Common myeloid progenitor, CD34-positive (primary cell): ENCODE data around the gene MTHFD1.
A peak's percentile ranks its signal among the peaks of the same experiment; 100 is the strongest.

Source experiments
- CTCF ChIA-PET: fragments of 350-600 bp; sonication (Branson Sonifier 250); formaldehyde crosslinking; loops from one replicate; lab custom pipeline; 2021; ENCODE audit warnings: antibody characterized with exemption; lab: Charles Lee
- POLR2A ChIA-PET: fragments of 350-600 bp; sonication (Branson Sonifier 250); formaldehyde crosslinking; loops from one replicate; lab custom pipeline; 2021; ENCODE audit warnings: antibody characterized with exemption; lab: Charles Lee
- DNase-seq, 3 donors: peaks; one replicate each; pipeline versions ENCODE4 v3.0.0 to v3.0.0-alpha.2; 2013
- H3K27ac ChIP-seq, 2 experiments: 1 replicate in 1 of 2; 2 replicates in 1 of 2; pipeline ENCODE4 v1.7.0; 2013; ENCODE audit warnings: inconsistent platforms in 2 of 2, low read length in 2 of 2, mild to moderate bottlenecking in 2 of 2, low read depth in 1 of 2, moderate library complexity in 1 of 2; ENCODE audit not compliant: severe bottlenecking in 2 of 2, insufficient read depth in 1 of 2, poor library complexity in 1 of 2
- H3K27me3 ChIP-seq, 5 experiments: replicated peaks in 2 of 5; 1 replicate in 3 of 5; 2 replicates in 2 of 5; pipeline versions ENCODE4 v1.6.1 to v1.7.0; 2013; ENCODE audit warnings: low read length in 4 of 5, mild to moderate bottlenecking in 2 of 5, moderate library complexity in 2 of 5, inconsistent platforms in 1 of 5; ENCODE audit not compliant: insufficient read depth in 5 of 5, control insufficient read depth in 4 of 5
- H3K36me3 ChIP-seq, 4 experiments: 1 replicate in 2 of 4; 2 replicates in 2 of 4; pipeline versions ENCODE4 v1.6.1 to v1.7.0; 2013; ENCODE audit warnings: low read length in 3 of 4, control low read depth in 1 of 4, mild to moderate bottlenecking in 1 of 4; ENCODE audit not compliant: control insufficient read depth in 4 of 4, insufficient read depth in 4 of 4
- H3K4me1 ChIP-seq, 4 experiments: 1 replicate in 3 of 4; 2 replicates in 1 of 4; pipeline versions ENCODE4 v1.6.1 to v1.7.1; 2013; ENCODE audit warnings: low read length in 3 of 4, mild to moderate bottlenecking in 3 of 4, control low read depth in 1 of 4, inconsistent platforms in 1 of 4, moderate library complexity in 1 of 4; ENCODE audit not compliant: control insufficient read depth in 4 of 4, insufficient read depth in 4 of 4; ENCODE audit errors: control extremely low read depth in 1 of 4
- H3K4me3 ChIP-seq, 7 experiments: 1 replicate in 4 of 7; 2 replicates in 3 of 7; pipeline versions ENCODE4 v1.5.1 to v1.7.0; 2013; ENCODE audit warnings: mild to moderate bottlenecking in 7 of 7, low read length in 6 of 7, moderate library complexity in 6 of 7, inconsistent platforms in 2 of 7, low read depth in 2 of 7, control low read depth in 1 of 7; ENCODE audit not compliant: insufficient read depth in 4 of 7, control insufficient read depth in 1 of 7; ENCODE audit errors: extremely low read depth in 1 of 7
- H3K9me3 ChIP-seq, 5 experiments: 1 replicate in 4 of 5; 2 replicates in 1 of 5; pipeline versions ENCODE4 v1.6.1 to v1.7.1; 2013; ENCODE audit warnings: low read length in 4 of 5, mild to moderate bottlenecking in 2 of 5, inconsistent platforms in 1 of 5, low read depth in 1 of 5, moderate library complexity in 1 of 5; ENCODE audit not compliant: control insufficient read depth in 4 of 5, insufficient read depth in 2 of 5; ENCODE audit errors: control extremely low read depth in 1 of 5
- WGBS: methylation state at CpG from one replicate; pipeline ENCODE4 v1.1.5; 2013; ENCODE audit not compliant: insufficient coverage; 5-methylcytosine and 5-hydroxymethylcytosine counted together

Gene MTHFD1

DNA sequence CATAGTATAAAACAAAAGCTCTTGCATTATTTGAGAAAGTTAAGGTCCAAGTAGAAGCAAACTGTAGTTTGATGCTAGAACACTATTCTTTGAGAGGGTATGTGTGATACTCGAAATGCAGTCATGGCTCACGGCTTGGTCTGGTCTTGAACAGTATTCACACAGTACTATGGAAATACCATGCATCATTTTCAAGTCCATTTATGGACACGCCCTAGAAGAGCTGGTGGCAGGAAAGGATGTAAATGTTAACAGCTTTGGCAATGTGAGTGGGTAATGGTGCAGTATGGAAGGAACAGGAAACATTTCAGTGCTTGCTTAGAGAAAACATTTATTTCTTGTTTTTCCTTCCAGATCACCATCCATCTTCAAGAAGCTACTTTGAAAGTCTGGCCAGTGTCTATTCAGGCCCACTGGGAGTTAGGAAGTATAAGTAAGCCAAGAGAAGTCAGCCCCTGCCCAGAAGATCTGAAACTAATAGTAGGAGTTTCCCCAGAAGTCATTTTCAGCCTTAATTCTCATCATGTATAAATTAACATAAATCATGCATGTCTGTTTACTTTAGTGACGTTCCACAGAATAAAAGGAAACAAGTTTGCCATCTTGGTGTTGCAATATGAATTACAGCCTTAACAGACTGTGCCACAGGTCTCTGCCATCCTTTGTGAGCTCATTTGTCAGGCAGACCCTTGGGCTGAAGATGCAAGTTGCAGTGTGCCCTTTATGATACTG, 71.4 kb downstream of the MTHFD1 start:
- WGBS, result 0% methylated on average over 1 of the region's 4 CpGs
- peaks cover 0 to 3% (median 3%) of the 10 kb centered on the region in 4 experiments for H3K4me1 ChIP-seq
- H3K9me3 ChIP-seq, result no peaks in the 10 kb centered on the region
- peaks cover 12 to 60% (median 29%) of the 10 kb centered on the region in 4 experiments for H3K36me3 ChIP-seq
- no peak overlapping the region for H3K27ac ChIP-seq
- H3K27me3 ChIP-seq, result no peaks in the 10 kb centered on the region
- POLR2A ChIA-PET, result no interaction called here
- DNase-seq, result peak in 1 of 3 donors; percentile 19
- H3K4me3 ChIP-seq, result no peak overlapping the region
- CTCF ChIA-PET, result interaction anchor here (1.2 to 2.8 kb wide), 3 partner anchors 11 to 29 kb away, joined by 3 to 9 read pairs (median 5); no protein-coding TSS in a partner anchor

DNA sequence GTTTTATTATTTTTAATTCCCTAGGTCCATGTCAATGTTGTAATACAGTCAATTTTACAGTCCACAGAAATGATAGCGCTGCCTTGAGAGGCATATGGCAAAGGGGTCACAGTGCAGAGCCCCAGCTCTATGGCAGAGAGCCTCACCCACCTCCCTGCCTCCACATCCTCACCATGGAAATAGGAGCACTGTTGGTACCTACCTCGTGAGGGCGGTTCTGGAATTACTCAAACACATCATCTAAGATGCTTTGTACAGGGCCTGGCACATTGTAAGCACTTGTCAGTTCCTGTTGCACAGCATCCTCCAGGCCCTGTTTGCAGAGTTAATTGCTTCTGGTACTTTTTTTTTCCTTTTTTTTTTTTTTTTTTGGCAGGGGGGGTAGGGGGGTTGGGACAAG, 73.1 kb downstream of the MTHFD1 start:
- H3K27ac ChIP-seq, result no peak overlapping the region
- H3K4me1 ChIP-seq, result peaks cover 11 to 15% (median 12%) of the 10 kb centered on the region in 4 experiments
- no peaks in the 10 kb centered on the region for H3K9me3 ChIP-seq
- no peaks in the 10 kb centered on the region for H3K27me3 ChIP-seq
- no peak overlapping the region for H3K4me3 ChIP-seq
- ChIA-PET POLR2A (interaction anchor here (1.0 kb wide), 1 partner anchor 42 kb away, joined by 3 read pairs; no protein-coding TSS in a partner anchor), CTCF (interaction anchor here (1.1 to 1.4 kb wide), 2 partner anchors 9 to 17 kb away, joined by 3 read pairs; no protein-coding TSS in a partner anchor)
- DNase-seq, result no peak
- 100% methylated on average over 3 of the region's 3 CpGs for WGBS
- peaks cover 0 to 44% (median 17%) of the 10 kb centered on the region in 4 experiments for H3K36me3 ChIP-seq

DNA sequence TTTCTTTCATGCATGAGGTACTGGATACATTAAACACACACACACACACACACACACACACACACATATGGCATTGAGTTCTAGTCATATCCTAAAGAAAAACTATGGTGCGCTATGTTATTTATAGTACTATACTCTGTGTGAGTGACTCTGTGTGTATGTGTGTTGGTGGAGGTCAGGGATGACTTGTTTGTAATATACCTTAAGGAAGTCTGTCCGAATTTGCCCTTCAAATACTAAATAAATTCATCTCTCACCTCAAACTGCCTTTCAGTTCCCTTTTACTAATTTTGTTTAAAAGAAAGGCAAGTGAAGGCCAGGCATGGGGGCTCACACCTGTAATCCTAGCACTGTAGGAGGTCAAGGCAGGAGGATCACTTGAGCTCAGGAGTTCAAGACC, 75.0 kb downstream of the MTHFD1 start:
- H3K27ac ChIP-seq, result no peak overlapping the region
- no peak for DNase-seq
- H3K9me3 ChIP-seq, result no peaks in the 10 kb centered on the region
- POLR2A ChIA-PET, result interaction anchor here (0.6 kb wide), 1 partner anchor 94 kb away, joined by 3 read pairs; no protein-coding TSS in a partner anchor
- WGBS, result no CpG with 5 or more reads among the region's 2 CpGs
- H3K4me3 ChIP-seq, result no peak overlapping the region
- peaks cover 0 to 28% (median 11%) of the 10 kb centered on the region in 4 experiments for H3K36me3 ChIP-seq
- H3K4me1 ChIP-seq, result peaks cover 11 to 16% (median 14%) of the 10 kb centered on the region in 4 experiments
- CTCF ChIA-PET, result interaction anchor here (0.6 to 1.8 kb wide), 7 partner anchors 9 to 47 kb away, joined by 3 to 10 read pairs (median 3); no protein-coding TSS in a partner anchor
- no peaks in the 10 kb centered on the region for H3K27me3 ChIP-seq

DNA sequence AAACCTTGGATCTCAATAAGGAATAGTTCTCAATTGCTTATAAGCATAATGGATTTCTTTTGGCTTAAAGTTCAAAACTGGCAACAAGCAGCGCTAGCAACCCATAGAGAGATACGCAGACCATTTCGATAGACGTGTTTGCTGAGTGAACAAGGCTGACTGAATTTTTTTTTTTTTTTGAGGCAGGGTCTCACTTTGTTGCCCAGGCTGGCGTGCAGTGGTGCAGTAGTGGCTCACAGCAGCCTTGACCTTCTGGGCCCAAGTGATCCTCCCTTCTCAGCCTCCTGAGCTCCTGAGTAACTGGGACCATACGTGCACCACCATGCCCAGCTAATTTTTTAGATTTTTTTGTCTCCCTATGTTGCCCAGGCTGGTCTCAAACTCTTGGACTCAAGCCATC, 75.7 kb downstream of the MTHFD1 start:
- ChIA-PET POLR2A (no interaction called here), CTCF (interaction anchor here (0.6 to 1.2 kb wide), 6 partner anchors 18 to 46 kb away, joined by 3 to 4 read pairs (median 4); no protein-coding TSS in a partner anchor)
- Histone ChIP-seq H3K9me3 (no peaks in the 10 kb centered on the region), H3K4me1 (peaks cover 11 to 16% (median 14%) of the 10 kb centered on the region in 4 experiments), H3K4me3 (no peak overlapping the region), H3K27me3 (no peaks in the 10 kb centered on the region), H3K27ac (no peak overlapping the region), H3K36me3 (peaks cover 0 to 21% (median 7%) of the 10 kb centered on the region in 4 experiments)
- 98% methylated on average over 6 of the region's 6 CpGs for WGBS
- no peak for DNase-seq

DNA sequence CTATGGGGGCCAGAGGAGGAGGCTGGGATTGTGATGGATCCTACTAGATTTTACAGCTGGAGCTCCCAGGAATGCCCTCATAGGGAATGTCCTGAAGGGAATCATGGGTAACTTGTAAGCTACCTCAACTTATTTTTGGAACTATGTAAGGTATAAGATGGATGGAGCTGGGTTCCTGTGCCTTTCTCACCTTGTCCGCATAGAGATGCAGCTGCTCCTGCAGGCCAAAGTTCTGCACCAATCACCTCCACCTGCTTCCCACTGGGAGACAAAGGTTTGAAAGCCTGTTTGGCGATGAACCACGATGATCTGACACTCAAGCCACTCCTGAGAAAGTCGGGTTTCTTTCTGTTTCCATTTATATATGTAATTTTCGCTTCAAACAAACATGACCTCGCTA, 76.5 kb downstream of the MTHFD1 start:
- no peak for DNase-seq
- Histone ChIP-seq H3K36me3 (peaks cover 0 to 13% (median 4%) of the 10 kb centered on the region in 4 experiments), H3K9me3 (no peaks in the 10 kb centered on the region), H3K4me1 (peaks cover 11 to 16% (median 14%) of the 10 kb centered on the region in 4 experiments), H3K27me3 (no peaks in the 10 kb centered on the region), H3K4me3 (peak overlapping the region in 6 of 7 experiments; percentile 63 to 86 (median 71)), H3K27ac (no peak overlapping the region)
- 88% methylated on average over 1 of the region's 6 CpGs for WGBS
- ChIA-PET POLR2A (no interaction called here), CTCF (interaction anchor here (0.7 to 2.3 kb wide), 5 partner anchors 15 to 121 kb away, joined by 3 to 9 read pairs (median 4); no protein-coding TSS in a partner anchor)

DNA sequence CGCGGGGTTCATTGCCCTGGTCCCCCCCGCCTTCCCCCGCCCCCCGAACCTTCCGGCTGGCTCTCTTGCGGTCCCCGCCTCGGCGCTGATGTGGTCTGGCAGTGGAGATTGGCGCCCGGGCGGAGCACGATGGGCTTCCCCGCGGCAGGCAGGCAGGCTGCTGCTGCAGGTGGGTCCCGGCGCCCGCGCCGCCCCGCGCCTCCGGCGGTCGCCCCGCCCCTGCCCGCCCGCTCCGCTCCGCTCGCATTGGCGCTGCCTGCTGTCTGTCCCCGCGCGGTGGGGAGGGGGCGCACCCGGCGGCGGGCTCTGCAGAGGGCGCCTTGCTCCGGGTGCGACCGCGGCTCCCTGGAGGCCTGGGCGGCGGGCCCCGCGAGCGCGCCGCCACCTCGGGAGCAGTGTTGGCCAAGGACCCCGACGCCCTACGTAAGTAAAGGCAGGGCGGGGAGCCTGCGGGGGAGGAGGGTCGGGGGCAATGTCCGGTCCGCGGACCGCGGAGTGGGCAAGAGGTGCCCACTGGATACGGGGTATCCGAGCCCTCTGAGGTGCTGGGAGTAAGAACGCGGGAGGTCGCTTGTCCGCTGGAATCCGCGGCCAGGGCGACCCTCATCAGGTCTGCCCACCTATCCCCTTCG, 77.2 kb downstream of the MTHFD1 start, which contains the start of gene AKAP5:
Gene AKAP5, plus strand, starts transcription at position 309 of the 632 bp plus-strand sequence. CDS start 2,896 bp downstream, outside the sequence.
- under 1% methylated on average over 63 of the region's 74 CpGs for WGBS
- Histone ChIP-seq H3K27me3 (no peaks in the 10 kb centered on the region), H3K4me3 (peak within 1 kb of the TSS; percentile 63 to 86 (median 72)), H3K4me1 (peaks cover 11 to 16% (median 14%) of the 10 kb centered on the region in 4 experiments), H3K27ac (no peak within 1 kb of the TSS), H3K36me3 (peaks cover 0 to 7% (median 2%) of the 10 kb centered on the region in 4 experiments), H3K9me3 (no peaks in the 10 kb centered on the region)
- ChIA-PET CTCF (interaction anchor here (0.7 to 2.5 kb wide), 10 partner anchors 14 to 122 kb away, joined by 3 to 14 read pairs (median 4); no protein-coding TSS in a partner anchor), POLR2A (no interaction called here)
- peak; percentile 58 to 88 (median 82) for DNase-seq
